CD1c-positive myeloid dendritic cell (primary cell): ENCODE results near the gene IGSF3.
A peak's percentile ranks its signal among the peaks of the same experiment; 100 is the strongest.

Experiments used
- DNase-seq: peaks from one replicate; pipeline ENCODE4 v3.0.0-alpha.2; 2016; ENCODE audit errors: extremely low spot score

The IGSF3 gene

GRCh38 chr1:116667575-116668105, at the start of gene IGSF3:
IGSF3 (minus strand) TSS chr1:116667733; CDS start chr1:116666326, 1,407 bp downstream.
- DNase-seq = peak; percentile 70

GRCh38 chr1:116717318-116717717, 49.8 kb upstream of the IGSF3 start:
- DNase-seq = no peak

GRCh38 chr1:116716391-116716790, 48.9 kb upstream of the IGSF3 start:
- no peak for DNase-seq

- DNase-seq = no peak
Observed at GRCh38 chr1:116713474-116713873, 45.9 kb upstream of the IGSF3 start.

DNA sequence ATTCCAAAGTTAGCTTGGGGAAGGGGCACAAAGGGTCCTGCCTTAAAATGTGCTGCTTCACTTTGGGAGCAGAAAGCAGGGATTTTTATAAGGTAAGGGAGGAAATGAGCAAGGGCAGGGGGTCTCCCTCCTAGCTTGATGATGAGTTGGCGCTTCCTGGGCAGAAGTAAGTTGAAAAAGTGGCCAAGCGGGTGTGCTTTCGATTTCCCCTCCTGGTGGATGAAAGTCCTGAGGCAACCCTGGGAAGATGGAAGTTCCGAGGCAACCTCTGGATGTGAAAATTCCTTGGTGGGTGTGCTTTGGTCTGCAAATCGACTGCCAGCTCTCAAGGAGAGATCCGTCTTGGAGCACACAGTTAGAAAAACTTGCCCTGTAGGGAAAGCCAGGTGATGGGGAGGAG, 45.0 kb upstream of the IGSF3 start:
- DNase-seq = no peak

DNA sequence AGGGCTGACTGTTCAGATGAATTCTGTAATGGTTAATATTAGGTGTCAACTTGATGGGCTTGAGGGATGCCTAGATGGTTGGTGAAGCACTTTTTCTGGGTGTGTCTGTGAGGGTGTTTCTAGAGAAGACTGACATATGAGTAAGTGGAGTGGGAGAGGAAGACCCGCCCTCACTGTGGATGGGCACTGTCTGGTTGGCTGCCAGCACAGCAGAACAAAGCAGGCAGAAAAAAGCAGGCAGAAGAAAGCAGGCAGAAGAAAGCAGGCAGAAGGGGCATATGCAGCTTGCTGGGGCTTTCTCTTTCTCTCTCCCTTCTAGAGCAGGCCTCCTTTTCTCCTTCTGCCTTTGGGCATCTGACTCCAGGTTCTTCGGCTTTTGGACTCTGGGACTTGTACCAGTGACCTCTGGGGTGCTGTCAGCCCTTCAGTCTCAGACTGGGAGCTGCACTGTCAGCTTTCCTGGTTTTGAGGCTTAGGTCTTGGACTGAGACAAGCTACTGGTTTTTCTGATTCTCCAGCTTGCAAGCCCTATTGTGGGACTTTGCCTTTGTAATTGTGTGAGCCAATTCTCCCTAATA, 43.8 kb upstream of the IGSF3 start:
- peak; percentile 8 for DNase-seq

GRCh38 chr1:116710420-116711262, 43.1 kb upstream of the IGSF3 start:
- DNase-seq = no peak

DNA sequence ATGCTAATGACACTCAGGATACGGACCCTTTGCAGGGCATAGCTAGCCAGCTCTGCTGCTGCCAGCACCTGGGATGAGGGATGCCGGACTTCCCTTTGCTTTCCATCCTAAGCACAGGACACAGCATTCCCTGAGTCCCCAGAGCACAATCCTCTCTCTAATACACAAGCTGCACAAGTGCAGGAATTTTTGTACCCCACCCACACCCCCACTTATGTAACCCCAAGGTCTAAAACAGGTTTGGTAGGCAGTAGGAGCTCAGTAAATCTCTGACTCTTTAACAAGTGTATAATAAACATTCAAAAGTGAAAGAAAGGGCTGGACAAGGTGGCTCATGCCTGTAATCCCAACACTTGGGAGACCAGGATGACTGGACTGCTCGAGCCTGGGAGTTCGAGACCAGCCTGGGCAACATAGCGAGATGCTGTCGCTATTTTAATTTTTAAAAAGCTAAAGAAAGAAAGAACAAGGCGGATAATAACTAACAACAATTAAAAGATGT, 42.2 kb upstream of the IGSF3 start:
- DNase-seq = no peak

- no peak for DNase-seq
Observed at GRCh38 chr1:116708255-116708900, 40.8 kb upstream of the IGSF3 start.

DNA sequence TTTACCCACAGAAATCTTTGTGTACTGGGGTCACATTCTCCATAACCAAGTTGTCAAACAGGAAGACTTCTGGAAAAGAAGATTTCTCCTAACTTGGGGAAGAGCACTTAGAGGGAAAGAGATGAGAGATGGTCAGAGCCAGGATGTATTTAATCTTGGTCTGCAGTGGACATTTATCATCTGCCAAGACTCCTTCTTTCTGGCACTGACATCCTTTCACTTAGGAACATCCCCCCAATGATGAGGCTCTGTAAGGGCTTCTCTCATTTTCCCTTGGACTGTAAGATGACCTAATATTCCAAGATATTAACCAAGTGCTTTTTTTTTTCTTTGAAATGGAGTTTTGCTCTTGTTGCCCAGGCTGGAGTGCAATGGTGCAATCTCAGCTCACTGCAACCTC, 39.3 kb upstream of the IGSF3 start:
- DNase-seq = no peak

DNA sequence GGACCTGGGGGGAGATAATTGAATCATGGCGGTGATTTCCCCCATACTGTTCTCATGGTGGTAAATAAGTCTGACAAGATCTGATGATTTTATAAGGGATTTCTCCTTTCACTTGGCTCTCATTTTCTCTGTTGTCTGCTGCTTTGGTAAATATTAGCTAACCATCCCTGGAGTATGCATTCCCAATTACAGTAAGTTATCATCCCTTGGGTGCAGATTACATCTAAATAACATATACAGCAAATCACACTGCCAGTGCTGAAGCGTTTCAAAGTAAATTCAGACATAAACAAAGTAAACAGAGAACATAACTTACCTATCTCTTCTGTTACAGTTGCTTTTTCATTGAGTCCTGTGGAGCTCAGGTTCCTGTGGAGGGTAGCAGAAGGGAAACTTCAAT, 38.6 kb upstream of the IGSF3 start:
- no peak for DNase-seq

- no peak for DNase-seq
Observed at GRCh38 chr1:116704278-116704677, 36.7 kb upstream of the IGSF3 start.

GRCh38 chr1:116699605-116700004, 32.1 kb upstream of the IGSF3 start:
- DNase-seq = peak; percentile 3

GRCh38 chr1:116698244-116698595, 30.7 kb upstream of the IGSF3 start:
- DNase-seq = no peak

GRCh38 chr1:116697548-116698243, 30.2 kb upstream of the IGSF3 start:
- no peak for DNase-seq

- DNase-seq = no peak
Observed at GRCh38 chr1:116694524-116694923, 27.0 kb upstream of the IGSF3 start.

- no peak for DNase-seq
Observed at GRCh38 chr1:116693759-116694480, 26.4 kb upstream of the IGSF3 start.

- no peak for DNase-seq
Observed at GRCh38 chr1:116692879-116693278, 25.3 kb upstream of the IGSF3 start.

GRCh38 chr1:116690849-116691406, 23.4 kb upstream of the IGSF3 start:
- DNase-seq = no peak

DNA sequence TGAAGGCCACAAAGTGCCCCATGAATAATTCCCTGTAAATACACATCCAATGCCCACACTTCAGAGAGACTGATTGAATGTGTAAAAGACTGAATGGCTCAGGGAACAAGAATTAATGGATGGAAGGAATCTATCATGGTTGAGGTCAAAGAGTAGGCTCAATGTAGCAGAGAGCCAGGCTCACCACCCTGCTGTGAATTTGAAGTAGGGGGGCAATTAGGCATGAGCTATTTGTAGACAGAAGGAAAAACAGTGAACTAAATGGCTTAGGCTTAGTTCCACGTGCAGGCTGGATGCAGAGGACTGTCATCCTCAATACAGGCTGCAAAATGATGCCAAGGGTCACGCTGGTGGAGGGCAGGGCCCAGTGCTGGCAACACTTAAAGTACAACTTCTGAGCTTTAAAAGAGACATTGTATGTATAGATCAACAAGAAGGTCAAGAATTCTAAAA, 22.9 kb upstream of the IGSF3 start:
- DNase-seq = no peak
